Measurements from ENCODE around the gene SDK1. TPM values are rescaled to one million over a fixed set of nuclear protein-coding genes. Genes with fewer than 3 reads are reported as not detected.

Gene SDK1
- total and polyA plus RNA-seq, 2 donors (not counting 3 experiments of a cell fraction or from before 2014, with no cell fraction given), result 1.6 to 3.9 TPM

- H2AFZ ChIP-seq (ENCODE audit: low read depth, low read length), result no peak overlapping the region
- H3K9me1 ChIP-seq (replicated peaks; ENCODE audit: control insufficient read depth, extremely low read depth, insufficient read depth, low read length), result no peaks in the 10 kb centered on the region
- FAIRE-seq (no peak), DNase-seq (ENCODE audit: low read depth, low spot score) (no peak)
- no peaks in the 10 kb centered on the region for H3K79me2 ChIP-seq (ENCODE audit: control insufficient read depth, insufficient read depth, low read length)
- H3K36me3 ChIP-seq (ENCODE audit: control insufficient read depth in 2 of 2, extremely low read depth in 1 of 2, insufficient read depth in 2 of 2, low read length in 2 of 2), result no peaks in the 10 kb centered on the region
- no peak overlapping the region for H3K4me2 ChIP-seq (ENCODE audit: insufficient read depth, low read length)
- no peaks in the 10 kb centered on the region for H3K27me3 ChIP-seq (ENCODE audit: control insufficient read depth in 2 of 2, insufficient read depth in 2 of 2, low read length in 2 of 2)
- H3K9me3 ChIP-seq (replicated peaks; ENCODE audit: control insufficient read depth, insufficient read depth, low read length), result no peaks in the 10 kb centered on the region
- POLR2A ChIA-PET, result no interaction called here
- CTCF ChIA-PET, result no interaction called here
- H3K9ac ChIP-seq (replicated peaks; ENCODE audit: extremely low read depth, insufficient read depth, low read length), result no peak overlapping the region
- TF ChIP-seq POLR2AphosphoS5 (IDR thresholded peaks at IDR 0.05; ENCODE audit: insufficient read depth, low read depth, low read length), result no peak
- TF ChIP-seq EZH2 (IDR thresholded peaks at IDR 0.05; ENCODE audit: borderline replicate concordance, low read depth, low read length, severe bottlenecking), result no peak
- TF ChIP-seq MAX (IDR thresholded peaks at IDR 0.05; ENCODE audit: insufficient read depth, insufficient read length), result no peak
- TF ChIP-seq POLR2A (IDR thresholded peaks at IDR 0.05; ENCODE audit: low read depth, low read length), result no peak
- H3K27ac ChIP-seq (ENCODE audit: insufficient read depth, low read depth, low read length), result no peak overlapping the region
- no peaks in the 10 kb centered on the region for H3K4me1 ChIP-seq (ENCODE audit: control insufficient read depth, extremely low read depth, insufficient read depth, low read length)
- H4K20me1 ChIP-seq (replicated peaks; ENCODE audit: control insufficient read depth, extremely low read depth, insufficient read depth, low read length), result no peaks in the 10 kb centered on the region
- H3K4me3 ChIP-seq (replicated peaks in 1 of 3; ENCODE audit: insufficient read depth in 1 of 3, low read depth in 1 of 3, low read length in 3 of 3), result no peak overlapping the region
- dilution Hi-C loops (cut with MboI; ENCODE audit: extremely low pct_ligation_motif_present, low sequenced_read_pairs), result no loop called here
- no TSS peak for BruUV-seq (replicated peaks)
- intact Hi-C loops (cut with micrococcal nuclease), result no loop called here
Observed at GRCh38 chr7:4131063-4131462, 830.0 kb downstream of the SDK1 start.

GRCh38 chr7:4132221-4132620, 831.2 kb downstream of the SDK1 start:
- Histone ChIP-seq H3K4me3 (replicated peaks in 1 of 3; ENCODE audit: insufficient read depth in 1 of 3, low read depth in 1 of 3, low read length in 3 of 3) (no peak overlapping the region), H3K27ac (ENCODE audit: insufficient read depth, low read depth, low read length) (no peak overlapping the region), H3K36me3 (ENCODE audit: control insufficient read depth in 2 of 2, extremely low read depth in 1 of 2, insufficient read depth in 2 of 2, low read length in 2 of 2) (no peaks in the 10 kb centered on the region), H3K27me3 (ENCODE audit: control insufficient read depth in 2 of 2, insufficient read depth in 2 of 2, low read length in 2 of 2) (no peaks in the 10 kb centered on the region), H3K4me2 (ENCODE audit: insufficient read depth, low read length) (no peak overlapping the region), H2AFZ (ENCODE audit: low read depth, low read length) (no peak overlapping the region), H3K79me2 (ENCODE audit: control insufficient read depth, insufficient read depth, low read length) (no peaks in the 10 kb centered on the region), H3K9me1 (replicated peaks; ENCODE audit: control insufficient read depth, extremely low read depth, insufficient read depth, low read length) (no peaks in the 10 kb centered on the region), H3K4me1 (ENCODE audit: control insufficient read depth, extremely low read depth, insufficient read depth, low read length) (no peaks in the 10 kb centered on the region), H3K9ac (replicated peaks; ENCODE audit: extremely low read depth, insufficient read depth, low read length) (no peak overlapping the region), H4K20me1 (replicated peaks; ENCODE audit: control insufficient read depth, extremely low read depth, insufficient read depth, low read length) (no peaks in the 10 kb centered on the region), H3K9me3 (replicated peaks; ENCODE audit: control insufficient read depth, insufficient read depth, low read length) (no peaks in the 10 kb centered on the region)
- DNase-seq (ENCODE audit: low read depth, low spot score), result no peak
- intact Hi-C loops (cut with micrococcal nuclease), result no loop called here
- BruUV-seq (replicated peaks), result no TSS peak
- dilution Hi-C loops (cut with MboI; ENCODE audit: extremely low pct_ligation_motif_present, low sequenced_read_pairs), result no loop called here
- TF ChIP-seq POLR2AphosphoS5 (IDR thresholded peaks at IDR 0.05; ENCODE audit: insufficient read depth, low read depth, low read length) (no peak), JUN (IDR thresholded peaks at IDR 0.05; ENCODE audit: borderline replicate concordance, insufficient read depth, insufficient read length, low read depth) (no peak), GATA2 (IDR thresholded peaks at IDR 0.05; ENCODE audit: insufficient read depth, insufficient read length, low read depth, low read length) (no peak), CTCF (IDR thresholded peaks at IDR 0.05; ENCODE audit: extremely low read depth in 1 of 2, insufficient read depth in 1 of 2, low read depth in 1 of 2, low read length in 2 of 2) (no peak), MAX (IDR thresholded peaks at IDR 0.05; ENCODE audit: insufficient read depth, insufficient read length) (no peak), MYC (IDR thresholded peaks at IDR 0.05; ENCODE audit: low read depth, low read length) (no peak), EZH2 (IDR thresholded peaks at IDR 0.05; ENCODE audit: borderline replicate concordance, low read depth, low read length, severe bottlenecking) (no peak), POLR2A (IDR thresholded peaks at IDR 0.05; ENCODE audit: low read depth, low read length) (no peak), FOS (IDR thresholded peaks at IDR 0.05; ENCODE audit: borderline replicate concordance, insufficient read depth, low read length) (no peak)
- ChIA-PET POLR2A (no interaction called here), CTCF (no interaction called here)
- no peak for FAIRE-seq

Measured in endothelial cell of umbilical vein (primary cell).